ENCODE measurements around the gene MARK3. TPM values are rescaled to one million over a fixed set of nuclear protein-coding genes. Genes with fewer than 3 reads are reported as not detected.

MARK3 gene
- total RNA-seq, 1 experiment from 2014 or later = 78.0 TPM

- Mint-ChIP-seq H3K4me3 (ENCODE audit: unreplicated experiment) (no peak overlapping the region), H3K27ac (ENCODE audit: unreplicated experiment) (no peak overlapping the region), H3K9me3 (ENCODE audit: unreplicated experiment) (no peaks in the 10 kb centered on the region), H3K4me1 (ENCODE audit: low read depth, unreplicated experiment) (peaks cover 16% of the 10 kb centered on the region), H3K27me3 (ENCODE audit: insufficient read depth, unreplicated experiment) (no peaks in the 10 kb centered on the region), H3K36me3 (ENCODE audit: insufficient read depth, unreplicated experiment) (peaks cover 15% of the 10 kb centered on the region)
- Histone ChIP-seq H3K4me1 (0 out of 2 replicates have a peak, but pooled peaks cover 2% of the 10 kb centered on the region), H3K36me3 (ENCODE audit: control insufficient read depth, insufficient read depth, low read length) (no peaks in the 10 kb centered on the region), H3K27me3 (replicated peaks; ENCODE audit: control insufficient read depth, insufficient read depth, low read length) (no peaks in the 10 kb centered on the region), H3K9me3 (no peaks in the 10 kb centered on the region), H3K4me3 (ENCODE audit: low read depth, low read length) (no peak overlapping the region)
- TF ChIP-seq CTCF (IDR thresholded peaks at IDR 0.05; ENCODE audit: insufficient read depth in 1 of 2, low read depth in 1 of 2, low read length in 1 of 2, severe bottlenecking in 1 of 2, unreplicated experiment in 1 of 2) = no peak
- DNase-seq = no peak
- intact Hi-C loops (cut with micrococcal nuclease; ENCODE audit: unreplicated experiment) = no loop called here
- ChIA-PET POLR2A (interaction anchor here (0.6 kb wide), 1 partner anchor 27 kb away, joined by 10 read pairs; no protein-coding TSS in a partner anchor), CTCF (no interaction called here)
- BruUV-seq (replicated peaks) = no TSS peak
Measured at GRCh38 chr14:103418481-103418818, 33.2 kb downstream of the MARK3 start.

GRCh38 chr14:103421556-103421955 is 36.3 kb downstream of the MARK3 start:
- no peak for TF ChIP-seq CTCF (IDR thresholded peaks at IDR 0.05; ENCODE audit: insufficient read depth in 1 of 2, low read depth in 1 of 2, low read length in 1 of 2, severe bottlenecking in 1 of 2, unreplicated experiment in 1 of 2)

GRCh38 chr14:103423050-103423461 is 37.8 kb downstream of the MARK3 start:
- ChIA-PET POLR2A (no interaction called here), CTCF (no interaction called here)
- Mint-ChIP-seq H3K36me3 (ENCODE audit: insufficient read depth, unreplicated experiment) (peaks cover 16% of the 10 kb centered on the region), H3K9me3 (ENCODE audit: unreplicated experiment) (no peaks in the 10 kb centered on the region), H3K4me3 (ENCODE audit: unreplicated experiment) (no peak overlapping the region), H3K4me1 (ENCODE audit: low read depth, unreplicated experiment) (peaks cover 11% of the 10 kb centered on the region), H3K27ac (ENCODE audit: unreplicated experiment) (no peak overlapping the region), H3K27me3 (ENCODE audit: insufficient read depth, unreplicated experiment) (no peaks in the 10 kb centered on the region)
- Histone ChIP-seq H3K9me3 (no peaks in the 10 kb centered on the region), H3K36me3 (ENCODE audit: control insufficient read depth, insufficient read depth, low read length) (no peaks in the 10 kb centered on the region), H3K27me3 (replicated peaks; ENCODE audit: control insufficient read depth, insufficient read depth, low read length) (no peaks in the 10 kb centered on the region), H3K4me1 (0 out of 2 replicates have a peak, but pooled peaks cover 8% of the 10 kb centered on the region), H3K4me3 (ENCODE audit: low read depth, low read length) (no peak overlapping the region)
- no peak for TF ChIP-seq CTCF (IDR thresholded peaks at IDR 0.05; ENCODE audit: insufficient read depth in 1 of 2, low read depth in 1 of 2, low read length in 1 of 2, severe bottlenecking in 1 of 2, unreplicated experiment in 1 of 2)
- BruUV-seq (replicated peaks) = no TSS peak
- intact Hi-C loops (cut with micrococcal nuclease; ENCODE audit: unreplicated experiment) = no loop called here
- no peak for DNase-seq

More at GRCh38 chr14:103421556-103421955, 36.3 kb downstream of the MARK3 start:
- DNase-seq = no peak
- ChIA-PET CTCF (no interaction called here), POLR2A (no interaction called here)
- Histone ChIP-seq H3K27me3 (replicated peaks; ENCODE audit: control insufficient read depth, insufficient read depth, low read length) (no peaks in the 10 kb centered on the region), H3K4me3 (ENCODE audit: low read depth, low read length) (no peak overlapping the region), H3K9me3 (no peaks in the 10 kb centered on the region), H3K36me3 (ENCODE audit: control insufficient read depth, insufficient read depth, low read length) (no peaks in the 10 kb centered on the region), H3K4me1 (0 out of 2 replicates have a peak, but pooled peaks cover 2% of the 10 kb centered on the region)
- H3K27ac Mint-ChIP-seq (ENCODE audit: unreplicated experiment) = no peak overlapping the region
- peaks cover 16% of the 10 kb centered on the region for H3K4me1 Mint-ChIP-seq (ENCODE audit: low read depth, unreplicated experiment)
- no peaks in the 10 kb centered on the region for H3K9me3 Mint-ChIP-seq (ENCODE audit: unreplicated experiment)
- H3K36me3 Mint-ChIP-seq (ENCODE audit: insufficient read depth, unreplicated experiment) = peaks cover 8% of the 10 kb centered on the region
- no TSS peak for BruUV-seq (replicated peaks)
- no peak overlapping the region for H3K4me3 Mint-ChIP-seq (ENCODE audit: unreplicated experiment)
- no peaks in the 10 kb centered on the region for H3K27me3 Mint-ChIP-seq (ENCODE audit: insufficient read depth, unreplicated experiment)
- intact Hi-C loops (cut with micrococcal nuclease; ENCODE audit: unreplicated experiment) = no loop called here

Measured in Caco-2 (cell line).